K562 (cell line): ENCODE data around the gene SPNS1. TPM values are rescaled to one million over a fixed set of nuclear protein-coding genes. Genes with fewer than 3 reads are reported as not detected.

Experiments
- ATF3 ChIP-seq, 2 experiments: fragments of 450-650 bp in 1 of 2; sonication (generic) in 1 of 2; formaldehyde crosslinking in 1 of 2; IDR thresholded peaks in 1 of 2; conservative IDR thresholded peaks in 1 of 2; 2 replicates each; pipeline versions ENCODE4 v1.6.1 to v1.8.1; 2016 to 2023; ENCODE audit warnings: mild to moderate bottlenecking in 2 of 2, moderate library complexity in 2 of 2, inconsistent platforms in 1 of 2, missing genetic modification reagents in 1 of 2
- DDX20 ChIP-seq: fragments of 450-650 bp; IDR thresholded peaks from 2 replicates; pipeline ENCODE4 v1.6.1; 2016; ENCODE audit warnings: missing genetic modification characterization, low read depth, mild to moderate bottlenecking, missing compliant biosample characterization, moderate library complexity
- HOMEZ ChIP-seq: fragments of 250-450 bp; sonication (Bioruptor Pico); IDR thresholded peaks from 2 replicates; pipeline ENCODE4 v1.4.0; 2020; ENCODE audit warnings: mild to moderate bottlenecking, moderate library complexity
- MEF2D ChIP-seq: conservative IDR thresholded peaks from 2 replicates; pipeline ENCODE4 v1.6.1; 2016; ENCODE audit warnings: low read depth, missing genetic modification characterization, missing compliant biosample characterization
- ZNF174 ChIP-seq: fragments of 250-450 bp; sonication (Bioruptor Pico); IDR thresholded peaks from 2 replicates; pipeline ENCODE4 v1.4.0; 2020; ENCODE audit warnings: mild to moderate bottlenecking
- ZSCAN32 ChIP-seq: fragments of 450-650 bp; formaldehyde crosslinking; IDR thresholded peaks from 2 replicates; pipeline ENCODE4 v1.4.0; 2020; ENCODE audit warnings: mild to moderate bottlenecking, moderate library complexity
- polyA plus RNA-seq, 8 experiments: library from polyadenylated mRNA; depleted of rRNA in 4 of 8; stranded (reverse) in 5 of 8; unstranded in 3 of 8; fragments of >200 nt; fragmentation: Nextera tagmentation in 2 of 8; fragmentation: Illumina TruSeq in 1 of 8; extraction: Ambion mirVana in 2 of 8; extraction: Trizol in 1 of 8; gene quantifications; 2 replicates each; pipeline versions ENCODE4 v1.2.1 to v1.2.3, GENCODE V29; 2011 to 2014; ENCODE audit warnings: inconsistent platforms in 1 of 8, missing spikeins in 1 of 8
- total RNA-seq, 7 experiments: library from RNA; depleted of rRNA in 6 of 7; stranded (reverse); fragments of >200 nt in 6 of 7; fragmentation: Illumina TruSeq in 2 of 7; extraction: Trizol in 2 of 7; gene quantifications; 2 replicates each; pipeline versions ENCODE4 v1.2.1 to v1.2.3, GENCODE V29; 2011 to 2021; ENCODE audit warnings: low replicate concordance in 1 of 7

The SPNS1 gene
- total and polyA plus RNA-seq, 9 of the 15 experiments (the other 6 are each of a cell fraction or from before 2014, with no cell fraction given): 0.58 to 64.9 (median 13.7) TPM

GRCh38 chr16:28935346-28935745 lies 39.2 kb upstream of the SPNS1 start (continued):
- TF ChIP-seq MEF2D (tag) (0 out of 2 replicates have a peak, but pooled peaks have one; percentile 26), ATF3 (IDR thresholded peaks at IDR 0.05) (peak; percentile 63; the same call in 1 of the 2 replicates), ATF3 (CRISPR knock-in tag; conservative IDR thresholded peaks at IDR 0.05) (no peak), ZSCAN32 (no peak), ZNF174 (CRISPR knock-in tag) (no peak), DDX20 (no peak), HOMEZ (no peak)
